Urinary bladder (tissue), 4 donors: ENCODE results near the gene MLF2. TPM values are rescaled to one million over a fixed set of nuclear protein-coding genes. Genes with fewer than 3 reads are reported as not detected.

Experiments used
- DNase-seq: peaks from one replicate; pipeline ENCODE4 v3.0.0-alpha.2; 2015; ENCODE audit errors: extremely low spot score
- H3K27ac ChIP-seq: one replicate; pipeline ENCODE4 v1.5.1; 2013; ENCODE audit warnings: low read depth, mild to moderate bottlenecking, moderate library complexity
- H3K36me3 ChIP-seq: one replicate; pipeline ENCODE4 v1.6.1; 2013; ENCODE audit warnings: mild to moderate bottlenecking, moderate library complexity; ENCODE audit not compliant: insufficient read depth
- H3K4me1 ChIP-seq: one replicate; pipeline ENCODE4 v1.6.1; 2013; ENCODE audit warnings: mild to moderate bottlenecking, moderate library complexity; ENCODE audit not compliant: insufficient read depth
- H3K4me3 ChIP-seq: one replicate; pipeline ENCODE4 v1.5.1; 2013; ENCODE audit warnings: low read depth, low read length
- WGBS: extraction: QIAGEN DNeasy Blood & Tissue Kit; methylation state at CpG from one replicate; pipeline ENCODE4 v1.1.7; 2013; 5-methylcytosine and 5-hydroxymethylcytosine counted together
- polyA plus RNA-seq: library from polyadenylated mRNA; stranded (reverse); fragments of 200-250 nt; gene quantifications from one replicate; pipeline ENCODE4 v1.2.3, GENCODE V29; 2013
- total RNA-seq: library from RNA; depleted of rRNA; stranded (reverse); fragments of >200 nt; gene quantifications from one replicate; pipeline ENCODE4 v1.2.3, GENCODE V29; 2014
- donor health status: healthy with polysubstance abuse.
- donor health status: healthy.

MLF2 gene
- total and polyA plus RNA-seq, 2 donors: 51.0 to 240 TPM

GRCh38 chr12:6765048-6765633, 12.2 kb upstream of the MLF2 start:
- Histone ChIP-seq H3K4me1 (no peaks in the 10 kb centered on the region), H3K4me3 (peak overlapping the region; percentile 89), H3K27ac (peak overlapping the region; percentile 89), H3K36me3 (no peaks in the 10 kb centered on the region)
- WGBS: 35% methylated on average over 7 of the region's 7 CpGs
- DNase-seq: no peak

GRCh38 chr12:6764011-6764828, 11.3 kb upstream of the MLF2 start:
- WGBS: 2% methylated on average over 15 of the region's 16 CpGs
- no peak overlapping the region for H3K4me3 ChIP-seq
- no peaks in the 10 kb centered on the region for H3K4me1 ChIP-seq
- H3K27ac ChIP-seq: peak overlapping the region; percentile 89
- H3K36me3 ChIP-seq: no peaks in the 10 kb centered on the region
- peak; percentile 97 for DNase-seq

GRCh38 chr12:6763380-6763779, 10.4 kb upstream of the MLF2 start:
- WGBS: 55% methylated on average over 4 of the region's 4 CpGs

GRCh38 chr12:6759741-6760140, 6.8 kb upstream of the MLF2 start:
- no peaks in the 10 kb centered on the region for H3K4me1 ChIP-seq
- WGBS: 85% methylated on average over 5 of the region's 5 CpGs
- H3K36me3 ChIP-seq: no peaks in the 10 kb centered on the region
- no peak overlapping the region for H3K4me3 ChIP-seq
- no peak overlapping the region for H3K27ac ChIP-seq
- no peak for DNase-seq

More at GRCh38 chr12:6763380-6763779, 10.4 kb upstream of the MLF2 start:
- H3K4me3 ChIP-seq: no peak overlapping the region
- no peaks in the 10 kb centered on the region for H3K4me1 ChIP-seq
- DNase-seq: no peak
- peak overlapping the region; percentile 73 for H3K27ac ChIP-seq
- no peaks in the 10 kb centered on the region for H3K36me3 ChIP-seq

GRCh38 chr12:6758506-6759095, 5.7 kb upstream of the MLF2 start:
- 84% methylated on average over 9 of the region's 9 CpGs for WGBS
- no peak overlapping the region for H3K4me3 ChIP-seq
- no peak overlapping the region for H3K27ac ChIP-seq
- no peaks in the 10 kb centered on the region for H3K4me1 ChIP-seq
- no peaks in the 10 kb centered on the region for H3K36me3 ChIP-seq
- no peak for DNase-seq

GRCh38 chr12:6757028-6757690, 4.2 kb upstream of the MLF2 start:
- WGBS: 75% methylated on average over 8 of the region's 8 CpGs
- Histone ChIP-seq H3K36me3 (no peaks in the 10 kb centered on the region), H3K4me3 (no peak overlapping the region)

GRCh38 chr12:6754411-6754810, 1.5 kb upstream of the MLF2 start:
- DNase-seq: no peak
- WGBS: 95% methylated on average over 2 of the region's 2 CpGs
- Histone ChIP-seq H3K27ac (no peak overlapping the region), H3K4me3 (no peak overlapping the region), H3K4me1 (no peaks in the 10 kb centered on the region), H3K36me3 (peaks cover 3% of the 10 kb centered on the region)

More at GRCh38 chr12:6757028-6757690, 4.2 kb upstream of the MLF2 start:
- no peak overlapping the region for H3K27ac ChIP-seq
- DNase-seq: no peak
- H3K4me1 ChIP-seq: no peaks in the 10 kb centered on the region

- no peaks in the 10 kb centered on the region for H3K4me1 ChIP-seq
- H3K36me3 ChIP-seq: peaks cover 3% of the 10 kb centered on the region
- no peak for DNase-seq
- H3K27ac ChIP-seq: no peak overlapping the region
- WGBS: under 1% methylated on average over 7 of the region's 7 CpGs
- no peak overlapping the region for H3K4me3 ChIP-seq
Observed at GRCh38 chr12:6753772-6754356, 923 bp upstream of the MLF2 start.

GRCh38 chr12:6752167-6752920, 597 bp downstream of the MLF2 start:
- peak overlapping the region; percentile 89 for H3K27ac ChIP-seq
- peak overlapping the region; percentile 73 for H3K4me3 ChIP-seq
- peaks cover 3% of the 10 kb centered on the region for H3K36me3 ChIP-seq
- DNase-seq: no peak
- WGBS: 4% methylated on average over 24 of the region's 24 CpGs
- H3K4me1 ChIP-seq: no peaks in the 10 kb centered on the region

- H3K4me1 ChIP-seq: no peaks in the 10 kb centered on the region
- WGBS: 76% methylated on average over 7 of the region's 7 CpGs
- DNase-seq: no peak
- H3K4me3 ChIP-seq: no peak overlapping the region
- no peak overlapping the region for H3K27ac ChIP-seq
- peaks cover 3% of the 10 kb centered on the region for H3K36me3 ChIP-seq
Observed at GRCh38 chr12:6751767-6752166, 1.2 kb downstream of the MLF2 start.

- H3K4me3 ChIP-seq: no peak overlapping the region
- no peaks in the 10 kb centered on the region for H3K4me1 ChIP-seq
- H3K27ac ChIP-seq: no peak overlapping the region
- peaks cover 3% of the 10 kb centered on the region for H3K36me3 ChIP-seq
- WGBS: 87% methylated on average over 4 of the region's 4 CpGs
- no peak for DNase-seq
Observed at GRCh38 chr12:6750506-6750905, 2.4 kb downstream of the MLF2 start.

- no peak overlapping the region for H3K27ac ChIP-seq
- WGBS: 96% methylated on average over 28 of the region's 28 CpGs
- peaks cover 3% of the 10 kb centered on the region for H3K36me3 ChIP-seq
- H3K4me3 ChIP-seq: no peak overlapping the region
- no peaks in the 10 kb centered on the region for H3K4me1 ChIP-seq
- no peak for DNase-seq
Observed at GRCh38 chr12:6748761-6749160, 4.2 kb downstream of the MLF2 start.

- 65% methylated on average over 4 of the region's 4 CpGs for WGBS
- peaks cover 3% of the 10 kb centered on the region for H3K36me3 ChIP-seq
- H3K4me3 ChIP-seq: no peak overlapping the region
- H3K4me1 ChIP-seq: no peaks in the 10 kb centered on the region
- no peak for DNase-seq
- no peak overlapping the region for H3K27ac ChIP-seq
Observed at GRCh38 chr12:6747216-6747615, 5.7 kb downstream of the MLF2 start.
